GM12874 (cell line): ENCODE results near the gene SNX8.

Source experiments
- TF ChIP-seq, protein P1 (sequence below): IDR thresholded peaks from 2 replicates; pipeline ENCODE4 v1.5.1; 2011; ENCODE audit warnings: low read depth, mild to moderate bottlenecking, control low read depth, low read length, moderate library complexity; ENCODE audit not compliant: insufficient read depth

Gene SNX8

DNA sequence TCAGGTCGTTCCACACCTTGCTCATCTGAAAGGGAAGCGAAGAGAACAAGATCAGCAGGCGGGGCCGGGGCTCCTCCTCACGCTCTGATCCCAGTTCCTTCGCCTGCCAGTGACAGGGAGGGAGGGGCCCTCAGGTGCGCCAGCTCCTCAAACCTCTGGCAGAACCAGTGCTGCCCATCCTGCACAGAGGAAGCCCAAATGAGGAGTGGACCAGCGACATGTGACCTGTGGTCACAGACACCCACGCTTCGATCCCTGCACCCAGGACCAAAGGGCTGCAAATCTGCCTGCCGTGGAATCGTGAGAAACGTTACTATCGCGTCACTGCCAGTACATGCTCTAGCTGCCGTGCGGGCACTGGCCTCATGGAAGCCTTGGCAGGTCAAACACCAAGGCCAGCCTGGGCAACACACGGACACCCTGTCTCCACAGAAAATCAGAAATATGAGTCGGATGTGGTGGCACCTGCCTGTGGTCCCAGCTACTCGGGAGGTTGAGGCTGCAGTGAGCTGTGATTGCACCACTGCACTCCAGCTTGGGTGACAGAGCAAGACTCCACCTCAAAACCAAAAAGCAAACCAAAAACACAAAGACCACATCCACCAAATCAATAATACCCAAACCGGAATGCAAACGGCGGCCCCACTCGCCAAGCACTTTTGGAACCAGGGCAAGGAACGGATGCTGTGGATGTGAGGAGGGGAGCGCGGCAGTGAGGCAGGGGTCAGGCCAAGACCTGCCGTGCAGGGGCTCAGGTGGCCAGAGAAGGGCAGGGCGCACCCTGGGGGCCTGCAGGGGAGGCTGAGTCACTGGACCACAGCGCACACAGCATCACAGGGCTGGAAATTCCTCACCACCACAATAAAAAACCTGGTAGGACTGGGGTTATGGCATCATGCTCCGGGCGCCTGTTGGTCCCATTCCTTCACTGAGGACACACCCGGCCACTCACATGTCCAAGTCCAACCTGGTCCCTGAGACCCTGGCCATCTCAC, 58.8 kb downstream of the SNX8 start:
- TF ChIP-seq, protein P1, sequence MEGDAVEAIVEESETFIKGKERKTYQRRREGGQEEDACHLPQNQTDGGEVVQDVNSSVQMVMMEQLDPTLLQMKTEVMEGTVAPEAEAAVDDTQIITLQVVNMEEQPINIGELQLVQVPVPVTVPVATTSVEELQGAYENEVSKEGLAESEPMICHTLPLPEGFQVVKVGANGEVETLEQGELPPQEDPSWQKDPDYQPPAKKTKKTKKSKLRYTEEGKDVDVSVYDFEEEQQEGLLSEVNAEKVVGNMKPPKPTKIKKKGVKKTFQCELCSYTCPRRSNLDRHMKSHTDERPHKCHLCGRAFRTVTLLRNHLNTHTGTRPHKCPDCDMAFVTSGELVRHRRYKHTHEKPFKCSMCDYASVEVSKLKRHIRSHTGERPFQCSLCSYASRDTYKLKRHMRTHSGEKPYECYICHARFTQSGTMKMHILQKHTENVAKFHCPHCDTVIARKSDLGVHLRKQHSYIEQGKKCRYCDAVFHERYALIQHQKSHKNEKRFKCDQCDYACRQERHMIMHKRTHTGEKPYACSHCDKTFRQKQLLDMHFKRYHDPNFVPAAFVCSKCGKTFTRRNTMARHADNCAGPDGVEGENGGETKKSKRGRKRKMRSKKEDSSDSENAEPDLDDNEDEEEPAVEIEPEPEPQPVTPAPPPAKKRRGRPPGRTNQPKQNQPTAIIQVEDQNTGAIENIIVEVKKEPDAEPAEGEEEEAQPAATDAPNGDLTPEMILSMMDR: no peak

DNA sequence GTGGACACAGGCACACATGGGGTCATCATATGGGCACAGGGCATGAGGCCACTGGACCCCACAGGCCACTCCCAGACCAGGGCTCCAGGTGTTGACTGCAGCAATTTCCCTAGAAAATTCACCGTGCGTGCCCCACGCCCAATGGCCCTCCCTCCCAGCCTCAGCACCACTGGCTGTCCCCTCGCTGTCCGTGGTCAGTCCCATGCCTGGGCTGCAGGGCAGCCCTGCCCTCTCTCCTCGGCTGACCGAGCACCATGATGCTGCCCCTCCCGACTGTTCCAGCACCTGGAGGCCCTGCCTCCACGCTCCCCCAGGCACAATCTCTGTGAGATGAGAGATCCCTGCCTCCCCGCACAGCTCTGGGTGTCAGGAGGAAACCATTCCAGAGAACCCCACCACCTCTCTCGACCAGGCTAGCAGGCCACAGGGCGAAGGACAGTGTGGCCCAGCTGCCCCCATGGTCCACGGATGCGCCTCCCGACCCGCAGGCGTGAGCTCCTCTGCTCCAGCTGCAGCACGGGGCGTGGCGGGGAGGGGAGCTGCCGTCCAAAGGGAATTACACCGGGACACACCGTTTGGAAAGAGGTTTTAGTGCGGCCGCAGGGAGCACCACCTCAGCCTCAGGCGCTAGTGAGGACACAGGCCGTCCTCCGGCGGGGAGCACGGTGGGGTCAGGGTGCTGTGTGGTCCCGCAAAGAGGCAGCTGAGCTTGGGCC, 59.7 kb downstream of the SNX8 start:
- TF ChIP-seq, protein P1: no peak

DNA sequence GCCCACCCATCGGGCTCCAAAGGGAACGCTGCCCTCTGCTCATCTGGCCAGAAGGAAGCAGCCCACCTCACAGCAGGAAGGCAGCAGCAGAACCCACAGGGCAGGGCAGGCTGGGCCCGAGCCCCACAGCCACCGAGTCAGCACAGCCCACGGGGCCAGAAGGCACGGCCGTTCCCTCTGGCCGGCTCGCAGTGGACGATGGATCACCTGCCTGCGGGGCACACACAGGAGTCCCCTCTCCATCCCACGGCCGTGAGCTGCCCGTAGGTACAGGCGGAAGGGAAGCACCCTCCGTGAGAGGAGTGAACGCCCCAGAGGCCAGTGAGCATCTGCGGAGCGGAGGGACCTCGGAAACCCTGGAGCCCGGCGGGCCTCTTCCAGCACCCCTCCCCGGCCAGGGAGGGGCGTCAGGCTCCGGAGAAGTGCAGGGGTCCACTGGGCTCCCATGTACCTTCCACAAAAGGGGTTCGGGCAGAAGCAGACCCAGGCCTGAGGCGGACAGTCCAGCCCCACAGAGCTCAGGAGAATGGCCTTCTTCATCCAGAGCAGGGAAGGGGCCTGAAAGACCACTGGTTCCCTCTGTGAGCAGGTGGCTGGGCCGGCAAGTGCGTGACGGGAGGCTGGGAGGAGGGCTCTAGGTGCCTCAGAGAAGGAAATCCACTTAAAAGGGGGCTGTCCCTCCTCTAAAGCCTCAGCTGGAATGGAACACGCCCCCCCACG, 60.6 kb downstream of the SNX8 start:
- TF ChIP-seq, protein P1: no peak

DNA sequence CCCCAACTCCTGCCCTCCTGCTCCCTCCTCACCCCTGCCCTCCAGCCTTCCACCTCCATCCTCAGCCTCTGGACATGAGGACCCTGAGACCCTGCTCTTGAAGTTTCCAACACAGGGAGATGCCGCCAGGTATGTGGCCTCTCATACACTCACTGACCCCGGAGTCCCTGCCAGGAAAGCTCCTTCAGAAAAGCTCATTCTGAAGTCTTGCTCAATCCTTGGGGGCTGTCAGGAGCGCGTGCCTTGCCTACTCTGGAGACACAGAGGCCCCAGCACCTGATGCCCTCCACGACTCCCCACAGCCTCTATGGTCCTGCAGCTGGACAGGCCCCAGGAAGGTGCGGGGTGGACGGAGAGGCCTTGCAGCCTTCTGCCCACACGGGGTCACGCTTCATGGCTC, 61.2 kb downstream of the SNX8 start:
- TF ChIP-seq, protein P1: no peak

DNA sequence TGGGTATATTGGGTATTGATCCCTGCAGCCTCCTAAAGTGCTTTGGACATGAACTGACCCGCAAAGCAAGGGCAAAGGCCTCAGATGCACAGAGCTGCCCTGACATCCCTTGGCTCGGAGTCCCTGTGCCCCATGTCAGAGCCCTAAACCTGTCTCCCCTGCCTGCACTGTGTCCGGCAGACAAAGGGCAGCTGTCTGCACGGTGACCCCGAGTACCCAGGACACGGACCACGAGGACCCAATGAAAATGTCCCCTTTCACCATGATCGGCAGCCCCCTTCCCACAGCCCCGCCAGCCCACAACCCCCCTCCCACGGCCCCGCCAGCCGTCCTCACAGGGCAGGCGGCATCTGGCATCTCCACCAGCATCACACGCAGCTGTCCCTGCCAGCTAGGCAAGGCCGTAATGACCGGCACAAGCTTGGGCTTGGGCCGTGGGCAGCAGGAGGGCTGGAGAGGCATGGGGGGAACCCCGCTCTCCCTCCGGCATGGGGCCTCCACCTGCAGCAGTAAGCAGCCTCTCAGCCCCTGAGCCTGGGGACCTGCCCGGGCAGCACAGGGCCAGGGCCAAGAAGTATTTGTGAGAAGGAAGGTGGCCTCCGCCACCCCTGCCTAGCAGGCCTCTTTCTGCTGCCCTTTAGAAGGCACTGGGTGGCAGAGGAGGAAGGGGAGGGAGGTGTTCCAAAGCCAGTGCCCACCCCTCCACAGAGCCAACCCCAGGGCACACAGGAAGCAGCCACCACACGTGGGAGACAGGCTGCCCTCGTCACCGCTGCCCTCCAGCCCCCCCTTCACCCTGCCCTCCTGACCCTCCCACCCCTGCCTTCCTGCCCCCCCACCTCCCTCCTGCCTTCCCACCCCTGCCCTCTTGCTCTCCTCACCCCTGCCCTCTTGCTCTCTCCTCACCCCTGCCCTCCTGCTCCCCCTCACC, 62.1 kb downstream of the SNX8 start:
- TF ChIP-seq, protein P1: no peak

DNA sequence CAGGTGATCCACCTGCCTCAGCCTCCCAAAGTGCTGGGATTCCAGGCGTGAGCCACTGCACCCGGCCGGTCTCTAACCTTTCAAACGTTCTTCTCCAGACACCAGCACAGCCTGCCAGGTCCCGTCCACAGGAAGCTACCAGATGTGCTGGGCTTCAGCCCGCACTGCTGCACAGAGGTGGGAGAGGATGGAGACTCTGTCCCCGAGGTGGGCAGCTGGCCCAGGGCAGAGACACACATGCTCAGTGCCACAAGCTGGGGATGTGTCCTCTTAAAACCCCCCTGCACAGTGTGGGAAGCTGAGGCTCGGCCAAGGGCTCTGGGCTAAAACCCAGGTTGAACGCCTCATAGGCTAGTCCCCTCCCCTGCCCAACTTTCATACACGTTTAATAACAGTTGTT, 62.9 kb downstream of the SNX8 start:
- TF ChIP-seq, protein P1: no peak
